Upper lobe of left lung (tissue), 6 donors: Measurements from ENCODE around the gene STIM1. TPM values are rescaled to one million over a fixed set of nuclear protein-coding genes. Genes with fewer than 3 reads are reported as not detected.

Source experiments
- ATAC-seq, 2 donors: fragments of 200-7000 bp; cut with Tn5 transposase; one replicate each; pipeline ENCODE4 v1.9.1; 2022; ENCODE audit warnings: mild to moderate bottlenecking in 2 of 2, moderate library complexity in 2 of 2; ENCODE audit not compliant: low FRiP score in 2 of 2
- DNase-seq, 2 donors: peaks; one replicate each; pipeline ENCODE4 v3.0.0-alpha.2; 2019 to 2020
- H3K27ac ChIP-seq, 4 donors: fragments of 200-600 bp; sonication (generic); one replicate each; pipeline ENCODE4 v1.5.1; 2016 to 2019
- H3K27me3 ChIP-seq, 4 donors: fragments of 200-600 bp; sonication (generic); one replicate each; pipeline ENCODE4 v1.5.1; 2017 to 2019
- H3K36me3 ChIP-seq, 4 donors: fragments of 200-600 bp; sonication (generic); one replicate each; pipeline ENCODE4 v1.5.1; 2016 to 2019
- H3K4me1 ChIP-seq, 4 donors: fragments of 200-600 bp; sonication (generic); one replicate each; pipeline ENCODE4 v1.5.1; 2018 to 2019
- H3K4me3 ChIP-seq, 4 donors: fragments of 200-600 bp; sonication (generic); one replicate each; pipeline ENCODE4 v1.5.1; 2017 to 2019; ENCODE audit warnings: mild to moderate bottlenecking in 2 of 4, moderate library complexity in 1 of 4
- H3K9me3 ChIP-seq, 4 donors: fragments of 200-600 bp; sonication (generic); one replicate each; pipeline ENCODE4 v1.5.1; 2018 to 2019
- CTCF ChIP-seq, 6 experiments: fragments of 450-650 bp in 4 of 6; fragments of 200-600 bp in 2 of 6; sonication (generic) in 2 of 6; IDR thresholded peaks; one replicate each; pipeline ENCODE4 v1.5.1; 2016 to 2019; ENCODE audit warnings: antibody characterized with exemption in 6 of 6
- EP300 ChIP-seq, 4 donors: sonication (generic); formaldehyde crosslinking; IDR thresholded peaks; one replicate each; pipeline ENCODE4 v1.5.1; 2017; ENCODE audit warnings: antibody characterized with exemption in 4 of 4, control low read depth in 2 of 4
- POLR2A ChIP-seq, 4 donors: fragments of 450-650 bp; IDR thresholded peaks; one replicate each; pipeline ENCODE4 v1.5.1; 2016 to 2017; ENCODE audit warnings: antibody characterized with exemption in 4 of 4, mild to moderate bottlenecking in 2 of 4
- POLR2AphosphoS5 ChIP-seq, 2 donors: sonication (generic); formaldehyde crosslinking; IDR thresholded peaks; one replicate each; pipeline ENCODE4 v1.5.1; 2017; ENCODE audit warnings: antibody characterized with exemption in 2 of 2
- WGBS, 2 donors: methylation state at CpG; one replicate each; pipeline ENCODE4 v1.1.5; 2017 to 2018; 5-methylcytosine and 5-hydroxymethylcytosine counted together
- total RNA-seq, 6 donors: library from RNA; depleted of rRNA in 4 of 6; stranded (reverse); fragments of >200 nt in 4 of 6; gene quantifications; one replicate each; pipeline versions ENCODE4 v1.1.0 to v1.2.1, GENCODE V29; 2016 to 2021
- donor health status: DM: no; HTN: no; CAD: no; lungs with moderate emphysema.
- donor health status: DM: no; HTN: yes; CAD: no; lungs with severe emphysema.

The STIM1 gene
- total RNA-seq, 6 donors from 2014 or later, result 39.7 to 81.8 (median 56.5) TPM

- Histone ChIP-seq H3K27ac (peak overlapping the region; percentile 96 to 100 (median 98)), H3K9me3 (no peaks in the 10 kb centered on the region), H3K27me3 (no peaks in the 10 kb centered on the region), H3K4me3 (peak overlapping the region; percentile 77 to 89 (median 86)), H3K4me1 (peaks cover 44 to 53% (median 48%) of the 10 kb centered on the region in 4 donors), H3K36me3 (no peaks in the 10 kb centered on the region)
- 2 to 4% methylated on average over 14 to 20 of the region's 46 CpGs for WGBS, 2 donors
- peak; percentile 3 to 60 for ATAC-seq
- peak in 1 of 2 donors; percentile 95 for DNase-seq
- TF ChIP-seq POLR2A (IDR thresholded peaks at IDR 0.05), result no peak
- TF ChIP-seq POLR2AphosphoS5 (IDR thresholded peaks at IDR 0.05), result no peak
These were observed 15.2 kb upstream of the STIM1 start for GRCh38 chr11:3840004-3840869.

GRCh38 chr11:3840870-3841425 is 14.5 kb upstream of the STIM1 start, which contains the start of gene RHOG:
Gene RHOG (minus strand): TSS chr11:3840959. CDS start chr11:3828138, 12,821 bp downstream.
- Histone ChIP-seq H3K27ac (peak within 1 kb of the TSS; percentile 96 to 100 (median 98)), H3K27me3 (no peaks in the 10 kb centered on the region), H3K36me3 (no peaks in the 10 kb centered on the region), H3K4me1 (peaks cover 37 to 46% (median 40%) of the 10 kb centered on the region in 4 donors), H3K9me3 (no peaks in the 10 kb centered on the region), H3K4me3 (peak within 1 kb of the TSS; percentile 77 to 89 (median 86))
- ATAC-seq (peak; percentile 93), DNase-seq (peak; percentile 90 to 96)
- TF ChIP-seq POLR2AphosphoS5 (IDR thresholded peaks at IDR 0.05) (peak; percentile 39 to 76), POLR2A (IDR thresholded peaks at IDR 0.05) (peak in 2 of 4 donors; percentile 20 to 64), CTCF (IDR thresholded peaks at IDR 0.05) (no peak)
- 0% methylated on average over 2 to 6 of the region's 42 CpGs for WGBS, 2 donors

GRCh38 chr11:3841426-3842350 is 13.8 kb upstream of the STIM1 start:
- no peaks in the 10 kb centered on the region for H3K9me3 ChIP-seq
- peaks cover 30 to 38% (median 33%) of the 10 kb centered on the region in 4 donors for H3K4me1 ChIP-seq
- H3K4me3 ChIP-seq, result peak overlapping the region; percentile 77 to 89 (median 86)
- no peaks in the 10 kb centered on the region for H3K36me3 ChIP-seq
- WGBS, 2 donors, result 24 to 38% methylated on average over 27 to 39 of the region's 44 CpGs
- ATAC-seq, result peak; percentile 83 to 87
- H3K27me3 ChIP-seq, result no peaks in the 10 kb centered on the region
- peak in 2 of 4 donors; percentile 40 to 62 for TF ChIP-seq POLR2A (IDR thresholded peaks at IDR 0.05)
- peak; percentile 62 to 87 (median 75) for TF ChIP-seq CTCF (IDR thresholded peaks at IDR 0.05)
- TF ChIP-seq EP300 (IDR thresholded peaks at IDR 0.05), result no peak
- TF ChIP-seq POLR2AphosphoS5 (IDR thresholded peaks at IDR 0.05), result peak; percentile 59 to 60
- peak overlapping the region; percentile 96 to 100 (median 98) for H3K27ac ChIP-seq
- DNase-seq, result peak; percentile 93 to 97

- Histone ChIP-seq H3K27ac (no peak overlapping the region), H3K36me3 (no peaks in the 10 kb centered on the region), H3K9me3 (no peaks in the 10 kb centered on the region), H3K4me3 (no peak overlapping the region), H3K27me3 (no peaks in the 10 kb centered on the region), H3K4me1 (peaks cover 16 to 22% (median 17%) of the 10 kb centered on the region in 4 donors)
- 90 to 96% methylated on average over 3 of the region's 3 CpGs for WGBS, 2 donors
- TF ChIP-seq CTCF (IDR thresholded peaks at IDR 0.05), result no peak
- no peak for TF ChIP-seq POLR2AphosphoS5 (IDR thresholded peaks at IDR 0.05)
- TF ChIP-seq POLR2A (IDR thresholded peaks at IDR 0.05), result no peak
- TF ChIP-seq EP300 (IDR thresholded peaks at IDR 0.05), result no peak
- ATAC-seq (no peak), DNase-seq (no peak)
These were observed 12.1 kb upstream of the STIM1 start for GRCh38 chr11:3843326-3843725.
